H1 (cell line): ENCODE results near the gene LGALS3. TPM values are rescaled to one million over a fixed set of nuclear protein-coding genes. Genes with fewer than 3 reads are reported as not detected.

Source experiments
- CTCF ChIA-PET: fragments of 300-600 bp; sonication (Branson Sonifier 250); formaldehyde crosslinking; loops from one replicate; lab custom pipeline; 2021; ENCODE audit not compliant: partially characterized antibody; lab: Charles Lee
- POLR2A ChIA-PET: fragments of 300-600 bp; sonication (Branson Sonifier 250); formaldehyde crosslinking; loops from one replicate; lab custom pipeline; 2021; ENCODE audit warnings: inconsistent platforms; ENCODE audit not compliant: partially characterized antibody; lab: Charles Lee
- DNase-seq, 2 experiments: peaks; one replicate each; pipeline versions ENCODE4 v3.0.0 to v3.0.0-alpha.2; 2010 to 2022; ENCODE audit warnings: low spot score in 2 of 2, low read depth in 1 of 2, mixed read lengths in 1 of 2
- FAIRE-seq: peaks from 2 replicates; lab custom pipeline; 2011; peaks lifted over from hg19 to GRCh38; lab: Jason Lieb, UNC
- H2AFZ ChIP-seq: 2 replicates; pipeline ENCODE4 v1.8.1; 2012; ENCODE audit warnings: low read length, inconsistent platforms
- H2AK5ac ChIP-seq: 2 replicates; pipeline ENCODE4 v1.6.1; 2013; ENCODE audit warnings: low read depth, low read length
- H2BK120ac ChIP-seq: replicated peaks from 2 replicates; pipeline ENCODE3; 2013; ENCODE audit warnings: low read depth, low read length, inconsistent platforms
- H2BK12ac ChIP-seq: 2 replicates; pipeline ENCODE4 v1.6.1; 2013; ENCODE audit warnings: low read depth, low read length
- H2BK15ac ChIP-seq: 2 replicates; pipeline ENCODE4 v1.6.1; 2013; ENCODE audit warnings: low read length
- H2BK20ac ChIP-seq: 2 replicates; pipeline ENCODE4 v1.6.1; 2013; ENCODE audit warnings: low read length
- H2BK5ac ChIP-seq: 2 replicates; pipeline ENCODE4 v1.6.1; 2013; ENCODE audit warnings: low read depth, low read length
- H3K14ac ChIP-seq: 2 replicates; pipeline ENCODE4 v1.6.1; 2013; ENCODE audit warnings: inconsistent platforms; ENCODE audit not compliant: insufficient read length
- H3K18ac ChIP-seq: 2 replicates; pipeline ENCODE4 v1.6.1; 2013; ENCODE audit warnings: low read length; ENCODE audit errors: extremely low read depth
- H3K23ac ChIP-seq: 2 replicates; pipeline ENCODE4 v1.6.1; 2013; ENCODE audit warnings: inconsistent platforms; ENCODE audit not compliant: insufficient read length
- H3K23me2 ChIP-seq: 2 replicates; pipeline ENCODE4 v1.6.1; 2013; ENCODE audit warnings: low read depth, low read length
- H3K27ac ChIP-seq: 2 replicates; pipeline ENCODE4 v1.6.1; 2011; ENCODE audit warnings: low read depth, low read length, inconsistent platforms
- H3K27me3 ChIP-seq, 4 experiments: replicated peaks in 1 of 4; 1 replicate in 1 of 4; 2 replicates in 3 of 4; pipeline versions ENCODE4 v1.6.1 to v1.8.1; 2011 to 2013; ENCODE audit warnings: low read length in 3 of 4, mild to moderate bottlenecking in 3 of 4, inconsistent platforms in 2 of 4, mixed read lengths in 2 of 4, moderate library complexity in 1 of 4; ENCODE audit not compliant: control insufficient read depth in 3 of 4, insufficient read depth in 3 of 4; ENCODE audit errors: extremely low read depth in 1 of 4
- H3K36me3 ChIP-seq, 4 experiments: 2 replicates each; pipeline versions ENCODE4 v1.6.1 to v1.8.1; 2011 to 2013; ENCODE audit warnings: mild to moderate bottlenecking in 4 of 4, low read length in 3 of 4, moderate library complexity in 2 of 4, control low read depth in 1 of 4, inconsistent platforms in 1 of 4; ENCODE audit not compliant: insufficient read depth in 4 of 4, control insufficient read depth in 2 of 4
- H3K4ac ChIP-seq: replicated peaks from 2 replicates; pipeline ENCODE3; 2013; ENCODE audit warnings: low read length, low read depth, mixed read lengths, inconsistent platforms; ENCODE audit not compliant: insufficient read length
- H3K4me1 ChIP-seq, 4 experiments: replicated peaks in 1 of 4; 1 replicate in 1 of 4; 2 replicates in 3 of 4; pipeline versions ENCODE4 v1.6.1 to v1.8.1; 2011 to 2013; ENCODE audit warnings: low read length in 3 of 4, inconsistent platforms in 2 of 4, mixed read lengths in 1 of 4; ENCODE audit not compliant: insufficient read depth in 4 of 4, control insufficient read depth in 3 of 4
- H3K4me2 ChIP-seq, 2 experiments: 2 replicates each; pipeline versions ENCODE4 v1.6.1 to v1.8.1; 2011 to 2013; ENCODE audit warnings: low read depth in 2 of 2, low read length in 2 of 2, control low read depth in 1 of 2, inconsistent platforms in 1 of 2, mild to moderate bottlenecking in 1 of 2; ENCODE audit not compliant: insufficient read depth in 1 of 2
- H3K4me3 ChIP-seq, 4 experiments: fragments of 200-600, 300-600 bp in 1 of 4; sonication (generic), shearing (Covaris generic), sonication (Bioruptor Twin) in 1 of 4; 2 replicates each; pipeline versions ENCODE4 v1.5.1 to v1.8.1; 2011 to 2016; ENCODE audit warnings: low read length in 4 of 4, low read depth in 3 of 4, control low read depth in 2 of 4, inconsistent platforms in 2 of 4, mild to moderate bottlenecking in 2 of 4, mixed read lengths in 1 of 4, moderate library complexity in 1 of 4; ENCODE audit not compliant: insufficient read depth in 2 of 4; ENCODE audit errors: extremely low read depth in 1 of 4
- H3K56ac ChIP-seq: replicated peaks from 2 replicates; pipeline ENCODE3; 2013; ENCODE audit warnings: low read depth, mild to moderate bottlenecking, mixed read lengths, low read length, inconsistent platforms; ENCODE audit not compliant: insufficient read length
- H3K79me1 ChIP-seq: 2 replicates; pipeline ENCODE4 v1.6.1; 2013; ENCODE audit warnings: low read depth, low read length, control low read depth
- H3K79me2 ChIP-seq, 2 experiments: 2 replicates each; pipeline versions ENCODE4 v1.6.1 to v1.8.1; 2012 to 2013; ENCODE audit warnings: low read length in 2 of 2, mild to moderate bottlenecking in 2 of 2, inconsistent platforms in 1 of 2; ENCODE audit not compliant: insufficient read depth in 2 of 2, control insufficient read depth in 1 of 2
- H3K9ac ChIP-seq, 4 experiments: replicated peaks in 1 of 4; 1 replicate in 1 of 4; 2 replicates in 3 of 4; pipeline versions ENCODE4 v1.6.1 to v1.8.1; 2011 to 2013; ENCODE audit warnings: low read depth in 3 of 4, low read length in 3 of 4, control low read depth in 2 of 4, mild to moderate bottlenecking in 2 of 4, moderate library complexity in 2 of 4, inconsistent platforms in 1 of 4; ENCODE audit errors: extremely low read depth in 1 of 4
- H3K9me3 ChIP-seq, 2 experiments: 2 replicates each; pipeline versions ENCODE4 v1.6.1 to v1.8.1; 2012 to 2013; ENCODE audit warnings: mild to moderate bottlenecking in 2 of 2, moderate library complexity in 2 of 2, control low read depth in 1 of 2, inconsistent platforms in 1 of 2, low read depth in 1 of 2, low read length in 1 of 2, mixed read lengths in 1 of 2; ENCODE audit not compliant: insufficient read depth in 2 of 2
- H4K20me1 ChIP-seq, 2 experiments: replicated peaks in 1 of 2; 2 replicates each; pipeline versions ENCODE3 to v1.8.1; 2011 to 2013; ENCODE audit warnings: inconsistent platforms in 2 of 2, low read length in 2 of 2, mild to moderate bottlenecking in 1 of 2; ENCODE audit not compliant: insufficient read depth in 2 of 2, control insufficient read depth in 1 of 2
- H4K5ac ChIP-seq: 2 replicates; pipeline ENCODE4 v1.6.1; 2013; ENCODE audit warnings: low read length, low read depth, mixed read lengths, inconsistent platforms; ENCODE audit not compliant: insufficient read length
- H4K8ac ChIP-seq: 2 replicates; pipeline ENCODE4 v1.8.0; 2013; ENCODE audit warnings: mild to moderate bottlenecking, moderate library complexity, low read length, inconsistent platforms; ENCODE audit not compliant: insufficient read depth; ENCODE audit errors: extremely low read depth
- H4K91ac ChIP-seq: replicated peaks from 2 replicates; pipeline ENCODE3; 2013; ENCODE audit warnings: low read length, mixed read lengths, inconsistent platforms; ENCODE audit not compliant: insufficient read length
- CHD1 ChIP-seq: IDR thresholded peaks from 2 replicates; pipeline ENCODE4 v1.6.1; 2012; ENCODE audit warnings: low read depth, low read length, improper control_type of control experiment
- EP300 ChIP-seq, 2 experiments: IDR thresholded peaks; 1 replicate in 1 of 2; 2 replicates in 1 of 2; pipeline ENCODE4 v1.6.1; 2011 to 2012; ENCODE audit warnings: low read depth in 2 of 2, low read length in 2 of 2, mild to moderate bottlenecking in 2 of 2, borderline replicate concordance in 1 of 2, inconsistent platforms in 1 of 2, moderate library complexity in 1 of 2
- EZH2 ChIP-seq: fragments of 200-600 bp; sonication (generic); IDR thresholded peaks from 2 replicates; pipeline ENCODE4 v1.7.1; 2012; ENCODE audit warnings: low read depth, mild to moderate bottlenecking, moderate library complexity, low read length, inconsistent platforms; ENCODE audit not compliant: severe bottlenecking
- GTF2F1 ChIP-seq: IDR thresholded peaks from 2 replicates; pipeline ENCODE4 v1.6.1; 2012; ENCODE audit warnings: low read depth, low read length, improper control_type of control experiment, borderline replicate concordance
- SIX5 ChIP-seq: IDR thresholded peaks from 2 replicates; pipeline ENCODE4 v1.6.1; 2011; ENCODE audit warnings: mild to moderate bottlenecking, low read depth, low read length
- YY1 ChIP-seq: IDR thresholded peaks from 2 replicates; pipeline ENCODE4 v1.6.1; 2011; ENCODE audit warnings: low read depth, mild to moderate bottlenecking, low read length
- WGBS, 2 experiments: shearing (Covaris generic) in 1 of 2; methylation state at CpG; one replicate each; pipeline versions ENCODE4 v1.1.6 to v1.1.7; 2013 to 2015; ENCODE audit warnings: low lambda C conversion rate in 2 of 2, mixed read lengths in 2 of 2, inconsistent platforms in 1 of 2, low coverage in 1 of 2, missing lambda C conversion rate in 1 of 2; ENCODE audit not compliant: insufficient replicate concordance in 2 of 2, insufficient coverage in 1 of 2, insufficient read length in 1 of 2; ENCODE audit errors: extremely low coverage in 1 of 2, missing lambda C conversion rate in 1 of 2; 5-methylcytosine and 5-hydroxymethylcytosine counted together
- polyA plus RNA-seq, 7 experiments: library from polyadenylated mRNA; depleted of rRNA in 3 of 7; stranded (reverse) in 5 of 7; unstranded in 2 of 7; fragments of >200 nt in 5 of 7; fragments of 200-250 nt in 2 of 7; gene quantifications; 1 replicate in 5 of 7; 2 replicates in 1 of 7; 4 replicates in 1 of 7; pipeline versions ENCODE4 v1.2.1 to v1.2.3, GENCODE V29; 2011 to 2013; ENCODE audit warnings: missing spikeins in 2 of 7, mixed read lengths in 2 of 7
- total RNA-seq: library from RNA; stranded (reverse); fragmentation: NEBNext Ultra II Directional; extraction: Animal tissue kit (Norgen Biotek cat#: 25700); gene quantifications from 2 replicates; pipeline ENCODE4 v1.2.1, GENCODE V29; 2021
- TF ChIP-seq, protein P1 (sequence below): IDR thresholded peaks from 2 replicates; pipeline ENCODE4 v1.6.1; 2012; ENCODE audit warnings: inconsistent platforms

LGALS3 gene
- total and polyA plus RNA-seq, 2 of the 8 experiments (the other 6 are each of a cell fraction or from before 2014, with no cell fraction given), result 9.7 to 14.5 TPM

DNA sequence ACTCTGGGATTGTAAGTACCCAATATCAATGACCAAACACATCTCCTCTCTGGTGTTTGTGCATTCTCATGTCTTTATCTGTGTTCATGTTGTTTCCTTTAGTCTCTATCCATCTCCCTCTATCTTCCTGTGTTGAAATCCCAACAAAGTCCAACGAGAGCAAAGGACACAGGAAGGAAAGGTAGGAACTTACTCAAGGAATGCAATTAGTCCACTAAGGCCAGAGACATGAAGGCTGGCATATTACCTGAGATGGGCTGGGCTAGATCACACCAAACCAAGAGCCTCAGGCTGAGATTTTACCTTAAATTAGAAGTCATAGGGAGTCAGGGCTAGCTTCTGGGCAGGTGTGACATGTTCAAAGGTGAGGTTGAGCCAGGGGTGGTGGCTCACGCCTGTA lies 14.3 kb upstream of the LGALS3 start:
- Histone ChIP-seq H3K56ac (no peak overlapping the region), H2BK15ac (no peak overlapping the region), H3K4ac (no peak overlapping the region), H2BK20ac (no peak overlapping the region)
- DNase-seq, result no peak
- TF ChIP-seq EP300 (IDR thresholded peaks at IDR 0.05; ENCODE audit: borderline replicate concordance in 1 of 2, low read depth in 2 of 2, low read length in 2 of 2), result no peak
- no peak for TF ChIP-seq GTF2F1
- TF ChIP-seq, protein P1, sequence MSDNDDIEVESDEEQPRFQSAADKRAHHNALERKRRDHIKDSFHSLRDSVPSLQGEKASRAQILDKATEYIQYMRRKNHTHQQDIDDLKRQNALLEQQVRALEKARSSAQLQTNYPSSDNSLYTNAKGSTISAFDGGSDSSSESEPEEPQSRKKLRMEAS, result no peak
- no peak for TF ChIP-seq EZH2
- no peak for TF ChIP-seq CHD1
- no peak for TF ChIP-seq YY1
- TF ChIP-seq SIX5, result no peak
- TF ChIP-seq, all 59 proteins: peak for 0
- Histone ChIP-seq H3K27me3 (no peaks in the 10 kb centered on the region; a peak in 1 of 7 replicates), H2BK120ac (no peak overlapping the region), H3K23me2 (no peaks in the 10 kb centered on the region; the same call in 1 of the 2 replicates), H3K23ac (no peak overlapping the region), H4K20me1 (no peaks in the 10 kb centered on the region), H3K9ac (no peak overlapping the region), H3K4me1 (peaks cover 0 to 3% (median 1%) of the 10 kb centered on the region in 4 experiments; a peak in 3 of 7 replicates), H2BK5ac (no peak overlapping the region), H2BK12ac (no peak overlapping the region), H3K9me3 (no peaks in the 10 kb centered on the region), H4K5ac (no peak overlapping the region), H3K4me3 (no peak overlapping the region), H3K79me1 (no peaks in the 10 kb centered on the region), H3K36me3 (no peaks in the 10 kb centered on the region), H3K14ac (no peak overlapping the region), H2AK5ac (no peak overlapping the region), H3K27ac (no peak overlapping the region), H3K4me2 (no peak overlapping the region), H3K79me2 (no peaks in the 10 kb centered on the region), H4K8ac (no peak overlapping the region), H2AFZ (no peak overlapping the region), H3K18ac (no peak overlapping the region), H4K91ac (no peak overlapping the region)
- FAIRE-seq, result no peak
- POLR2A ChIA-PET, result interaction anchor here (4.0 kb wide), 1 partner anchor 11 kb away, joined by 15 read pairs; no protein-coding TSS in a partner anchor
- whole genome bisulfite sequencing, 2 experiments, result 83% methylated on average over 2 of the region's 2 CpGs; no CpG with 5 or more reads in 1 of the 2 experiments
- CTCF ChIA-PET, result interaction anchor here (0.7 to 1.3 kb wide), 2 partner anchors 7 to 20 kb away, joined by 3 read pairs; no protein-coding TSS in a partner anchor
